GM12892 (cell line): ENCODE data around the gene ZNF568.

Experiments used
- POLR2A ChIP-seq: IDR thresholded peaks from 2 replicates; pipeline ENCODE4 v1.6.1; 2011; ENCODE audit warnings: low read depth, low read length, control low read depth
- POLR2AphosphoS5 ChIP-seq: IDR thresholded peaks from 2 replicates; pipeline ENCODE4 v1.6.1; 2011; ENCODE audit warnings: low read depth, low read length, control low read depth

GRCh38 chr19:36898422-36898821, 17.7 kb upstream of the ZNF568 start:
- TF ChIP-seq POLR2AphosphoS5 (no peak), POLR2A (no peak)
